Prostate gland (tissue), 2 donors: ENCODE measurements around the gene PARP16. TPM values are rescaled to one million over a fixed set of nuclear protein-coding genes. Genes with fewer than 3 reads are reported as not detected.

ENCODE experiments used
- DNase-seq: peaks from one replicate; pipeline ENCODE4 v3.0.0-alpha.2; 2019; ENCODE audit warnings: low spot score
- H3K27ac ChIP-seq, 2 donors: fragments of 200-600 bp; sonication (generic); 2 replicates each; pipeline ENCODE4 v1.5.1; 2017 to 2019
- H3K27me3 ChIP-seq: fragments of 200-600 bp; sonication (generic); replicated peaks from 2 replicates; pipeline ENCODE4 v1.5.1; 2019; ENCODE audit not compliant: insufficient read depth
- H3K36me3 ChIP-seq, 2 donors: fragments of 200-600 bp; sonication (generic); 1 replicate in 1 of 2; 2 replicates in 1 of 2; pipeline versions ENCODE4 v1.5.1 to v1.8.1; 2017 to 2019
- H3K4me1 ChIP-seq: fragments of 200-600 bp; sonication (generic); replicated peaks from 2 replicates; pipeline ENCODE4 v1.5.1; 2019
- H3K4me3 ChIP-seq, 2 donors: fragments of 200-600 bp; sonication (generic); 2 replicates each; pipeline ENCODE4 v1.5.1; 2017 to 2019
- H3K9me3 ChIP-seq: fragments of 200-600 bp; sonication (generic); 2 replicates; pipeline ENCODE4 v1.5.1; 2017
- CTCF ChIP-seq, 4 experiments: fragments of 200-600 bp in 2 of 4; fragments of 450-650 bp in 2 of 4; sonication (generic) in 2 of 4; IDR thresholded peaks; 1 replicate in 3 of 4; 2 replicates in 1 of 4; pipeline ENCODE4 v1.5.1; 2016 to 2019; ENCODE audit warnings: antibody characterized with exemption in 4 of 4, mild to moderate bottlenecking in 2 of 4, moderate library complexity in 2 of 4
- POLR2A ChIP-seq: fragments of 450-650 bp; IDR thresholded peaks from one replicate; pipeline ENCODE4 v1.6.1; 2016; ENCODE audit warnings: antibody characterized with exemption, mild to moderate bottlenecking
- POLR2AphosphoS5 ChIP-seq: sonication (generic); formaldehyde crosslinking; IDR thresholded peaks from one replicate; pipeline ENCODE4 v1.6.1; 2017; ENCODE audit warnings: antibody characterized with exemption
- WGBS: methylation state at CpG from one replicate; pipeline ENCODE4 v1.1.5; 2018; 5-methylcytosine and 5-hydroxymethylcytosine counted together
- intact Hi-C: fragments of 100-400 bp; cut with DNase I; formaldehyde crosslinking; loops from one replicate; pipeline ENCODE4 v1.14.2; 2022
- total RNA-seq, 2 donors: library from RNA; depleted of rRNA; stranded (reverse); fragments of >200 nt; gene quantifications; one replicate each; pipeline ENCODE4 v1.1.0, GENCODE V29; 2016

The PARP16 gene
- total RNA-seq, 2 donors from 2014 or later: 13.0 to 17.0 TPM

- TF ChIP-seq CTCF (IDR thresholded peaks at IDR 0.05) (no peak), POLR2A (no peak), POLR2AphosphoS5 (no peak)
- no peak overlapping the region for H3K27ac ChIP-seq
- no peaks in the 10 kb centered on the region for H3K9me3 ChIP-seq
- H3K36me3 ChIP-seq: no peaks in the 10 kb centered on the region
- 77% methylated on average over 24 of the region's 24 CpGs for WGBS
- no peak for DNase-seq
- no peak overlapping the region for H3K4me3 ChIP-seq
- intact Hi-C loops: no loop called here
- no peaks in the 10 kb centered on the region for H3K27me3 ChIP-seq
- H3K4me1 ChIP-seq: no peaks in the 10 kb centered on the region
These were observed 15.4 kb upstream of the PARP16 start for GRCh38 chr15:65302061-65302460.

DNA sequence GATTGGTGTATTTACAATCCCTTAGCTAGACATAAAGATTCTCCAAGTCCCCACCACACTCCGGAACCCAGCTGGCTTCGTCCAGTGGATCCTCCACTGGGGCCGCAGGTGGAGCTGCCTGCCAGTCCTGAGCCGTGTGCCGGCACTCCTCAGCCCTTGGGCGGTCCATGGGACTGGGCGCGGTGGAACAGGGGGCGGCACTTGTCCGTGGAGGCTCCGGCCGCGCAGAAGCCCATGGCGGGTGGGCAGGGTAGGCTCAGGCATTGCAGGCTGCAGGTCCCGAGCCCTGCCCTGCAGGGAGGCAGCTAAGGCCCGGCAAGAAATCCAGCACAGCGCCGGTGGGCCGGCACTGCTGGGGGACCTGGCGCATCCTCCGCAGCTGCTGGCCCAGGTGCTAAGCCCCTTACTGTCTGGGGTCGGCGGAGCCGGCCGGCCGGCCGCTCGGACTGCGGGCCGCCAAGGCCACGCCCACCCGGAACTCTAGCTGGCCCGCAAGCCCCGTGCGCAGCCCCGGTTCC is 14.3 kb upstream of the PARP16 start:
- Histone ChIP-seq H3K36me3 (no peaks in the 10 kb centered on the region), H3K27ac (no peak overlapping the region), H3K27me3 (no peaks in the 10 kb centered on the region), H3K4me3 (no peak overlapping the region), H3K4me1 (no peaks in the 10 kb centered on the region), H3K9me3 (no peaks in the 10 kb centered on the region)
- 90% methylated on average over 23 of the region's 36 CpGs for WGBS
- no peak for DNase-seq
- no peak for TF ChIP-seq POLR2A
- intact Hi-C loops: no loop called here

- no peak for DNase-seq
- TF ChIP-seq POLR2AphosphoS5 (no peak), POLR2A (no peak), CTCF (IDR thresholded peaks at IDR 0.05) (no peak)
These were observed 12.0 kb upstream of the PARP16 start for GRCh38 chr15:65298731-65299130.

GRCh38 chr15:65292938-65293518 is 6.3 kb upstream of the PARP16 start:
- no peak overlapping the region for H3K4me3 ChIP-seq
- H3K36me3 ChIP-seq: no peaks in the 10 kb centered on the region
- no peaks in the 10 kb centered on the region for H3K27me3 ChIP-seq
- WGBS: 68% methylated on average over 1 of the region's 1 CpG
- TF ChIP-seq POLR2AphosphoS5: no peak
- TF ChIP-seq CTCF (IDR thresholded peaks at IDR 0.05): no peak
- TF ChIP-seq POLR2A: no peak
- no peak overlapping the region for H3K27ac ChIP-seq
- no peaks in the 10 kb centered on the region for H3K4me1 ChIP-seq
- no peaks in the 10 kb centered on the region for H3K9me3 ChIP-seq
- DNase-seq: no peak
- intact Hi-C loops: no loop called here

More at GRCh38 chr15:65298731-65299130, 12.0 kb upstream of the PARP16 start:
- no peak overlapping the region for H3K27ac ChIP-seq
- no peaks in the 10 kb centered on the region for H3K9me3 ChIP-seq
- H3K4me1 ChIP-seq: no peaks in the 10 kb centered on the region
- WGBS: 86% methylated on average over 11 of the region's 11 CpGs
- intact Hi-C loops: loop anchor here (5.0 kb wide), 1 partner anchor 111 kb away; the partner anchor contains the start of gene CLPX
- no peak overlapping the region for H3K4me3 ChIP-seq
- no peaks in the 10 kb centered on the region for H3K27me3 ChIP-seq
- H3K36me3 ChIP-seq: no peaks in the 10 kb centered on the region

GRCh38 chr15:65290228-65290627 is 3.5 kb upstream of the PARP16 start:
- no peak for DNase-seq
- 85% methylated on average over 7 of the region's 7 CpGs for WGBS
- no peaks in the 10 kb centered on the region for H3K9me3 ChIP-seq
- intact Hi-C loops: no loop called here
- H3K4me1 ChIP-seq: no peaks in the 10 kb centered on the region
- no peaks in the 10 kb centered on the region for H3K36me3 ChIP-seq
- TF ChIP-seq POLR2A: no peak
- no peak for TF ChIP-seq CTCF (IDR thresholded peaks at IDR 0.05)
- no peak for TF ChIP-seq POLR2AphosphoS5
- no peak overlapping the region for H3K27ac ChIP-seq
- no peaks in the 10 kb centered on the region for H3K27me3 ChIP-seq
- no peak overlapping the region for H3K4me3 ChIP-seq
